Bronchial smooth muscle cell (primary cell): ENCODE measurements around the gene CD300LG. TPM values are rescaled to one million over a fixed set of nuclear protein-coding genes. Genes with fewer than 3 reads are reported as not detected.

Experiments used
- total RNA-seq: library from RNA; depleted of rRNA; stranded (reverse); fragments of >200 nt; gene quantifications from 2 replicates; pipeline ENCODE4 v1.2.1, GENCODE V29; 2014

Gene CD300LG, protein sequence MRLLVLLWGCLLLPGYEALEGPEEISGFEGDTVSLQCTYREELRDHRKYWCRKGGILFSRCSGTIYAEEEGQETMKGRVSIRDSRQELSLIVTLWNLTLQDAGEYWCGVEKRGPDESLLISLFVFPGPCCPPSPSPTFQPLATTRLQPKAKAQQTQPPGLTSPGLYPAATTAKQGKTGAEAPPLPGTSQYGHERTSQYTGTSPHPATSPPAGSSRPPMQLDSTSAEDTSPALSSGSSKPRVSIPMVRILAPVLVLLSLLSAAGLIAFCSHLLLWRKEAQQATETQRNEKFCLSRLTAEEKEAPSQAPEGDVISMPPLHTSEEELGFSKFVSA
- total RNA-seq: not detected in 2 replicates

DNA sequence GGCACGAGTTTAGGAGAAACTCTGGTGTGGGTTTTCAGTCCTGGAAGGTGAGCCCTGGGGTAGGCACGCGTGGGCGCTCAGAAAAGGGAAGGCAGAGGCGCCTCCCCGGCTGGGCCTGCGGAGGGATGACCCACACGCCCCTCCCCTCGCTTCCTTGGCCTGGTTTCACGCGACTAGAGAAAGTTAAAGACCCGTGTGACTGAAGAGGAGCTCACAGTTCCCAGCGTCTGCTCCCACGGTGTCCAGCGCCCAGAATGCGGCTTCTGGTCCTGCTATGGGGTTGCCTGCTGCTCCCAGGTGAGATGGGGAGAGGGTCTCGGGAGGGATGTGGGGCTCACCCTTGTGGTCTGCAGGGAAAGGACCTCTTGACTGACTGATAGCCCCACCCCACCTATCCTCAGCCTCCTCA lies at the start of gene CD300LG:
Gene CD300LG (plus strand): TSS at position 214 of the 409 bp plus-strand sequence. CDS start 41 bp downstream, at position 255.

DNA sequence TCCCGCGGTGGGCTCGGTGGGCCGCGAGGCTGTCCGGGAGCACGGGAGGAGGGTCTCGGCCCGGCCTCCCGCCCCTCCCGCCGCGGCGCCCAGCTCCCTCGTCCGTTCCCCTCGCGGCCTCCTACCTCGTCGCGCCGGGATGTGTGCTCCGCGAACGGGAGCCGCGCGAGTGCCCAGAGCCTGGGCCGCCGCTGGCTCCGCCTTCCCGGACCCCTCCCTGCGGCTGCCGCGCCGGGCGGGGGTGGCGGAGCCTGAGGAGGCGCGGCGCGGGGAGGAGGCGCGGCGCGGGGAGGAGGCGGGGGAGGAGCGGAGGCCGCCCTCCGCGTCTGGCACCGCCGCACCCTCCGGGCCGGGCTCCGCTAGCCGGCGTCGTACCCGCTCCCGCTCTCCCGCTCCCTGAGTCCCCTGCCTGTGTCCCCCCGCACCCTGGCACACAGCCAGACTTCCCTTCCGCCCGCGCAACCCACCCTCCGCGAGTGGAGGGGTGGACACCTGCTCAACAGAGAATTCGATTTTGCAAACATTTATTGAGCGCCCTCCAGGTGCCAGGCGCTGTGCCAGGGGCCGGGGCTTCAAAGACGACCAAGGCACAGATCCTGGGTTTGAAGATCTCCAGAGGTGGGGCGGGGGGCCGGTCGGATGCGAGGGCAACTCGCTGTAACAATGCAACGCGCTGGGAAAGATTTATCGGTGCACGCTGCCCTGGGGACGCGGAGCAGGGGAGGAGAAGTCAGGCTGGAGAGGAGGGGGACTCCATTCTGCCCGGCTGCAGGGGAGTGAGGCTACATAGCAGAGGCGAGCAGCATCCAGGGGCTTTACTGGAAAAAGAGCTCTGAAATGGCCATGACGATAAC lies 13.8 kb upstream of the CD300LG start, which contains the start of gene MPP3:
Gene MPP3 (minus strand): TSS at position 171 of the 854 bp plus-strand sequence. CDS start 1,240 bp downstream, outside the sequence.

GRCh38 chr17:43907425-43907981 lies 60.5 kb downstream of the CD300LG start, which contains the start of gene MPP2:
Gene MPP2 (minus strand): TSS chr17:43907536. CDS start chr17:43904460, 3,076 bp downstream.

Other genes with a start within 250 kb of the CD300LG start
- 0.16 TPM in 1 of 2 replicates, not detected in the other for gene MEOX1, start 185.3 kb upstream of the CD300LG start, total RNA-seq
- gene SOST, start 88.4 kb upstream of the CD300LG start, total RNA-seq: 0.09 TPM in 1 of 2 replicates, not detected in the other
- gene DUSP3, start 68.2 kb upstream of the CD300LG start, total RNA-seq: 29.8 and 37.2 TPM in 2 replicates
- gene CFAP97D1, start 66.7 kb upstream of the CD300LG start, total RNA-seq: not detected in 2 replicates
- 6.3 and 8.5 TPM in 2 replicates for gene MPP3, start 14.0 kb upstream of the CD300LG start, total RNA-seq
- 3.6 and 5.8 TPM in 2 replicates for gene MPP2, start 60.4 kb downstream of the CD300LG start, total RNA-seq
- gene PPY, start 95.3 kb downstream of the CD300LG start, total RNA-seq: not detected in 2 replicates
- 0.16 TPM in 1 of 2 replicates, not detected in the other for gene PYY, start 106.8 kb downstream of the CD300LG start, total RNA-seq
- 2.2 and 3.5 TPM in 2 replicates for gene NAGS, start 157.4 kb downstream of the CD300LG start, total RNA-seq
- 113 and 138 TPM in 2 replicates for gene TMEM101, start 167.8 kb downstream of the CD300LG start, total RNA-seq
- 13.7 and 17.0 TPM in 2 replicates for gene LSM12, start 219.5 kb downstream of the CD300LG start, total RNA-seq
- gene G6PC3, start 223.6 kb downstream of the CD300LG start, total RNA-seq: 17.7 and 29.9 TPM in 2 replicates